NT2/D1 (cell line): ENCODE results near the gene S1PR1.

Experiments used
- SUZ12 ChIP-seq: IDR thresholded peaks from 2 replicates; pipeline ENCODE4 v1.6.1; 2011; ENCODE audit not compliant: insufficient read length, insufficient read depth; ENCODE audit errors: extremely low read depth
- YY1 ChIP-seq: IDR thresholded peaks from 2 replicates; pipeline ENCODE4 v1.6.1; 2011; ENCODE audit not compliant: insufficient read length, insufficient read depth
- ZNF274 ChIP-seq: IDR thresholded peaks from 2 replicates; pipeline ENCODE4 v1.6.1; 2011; ENCODE audit warnings: mild to moderate bottlenecking, low read depth, low read length

GRCh38 chr1:101227837-101228236 lies 9.0 kb upstream of the S1PR1 start:
- TF ChIP-seq ZNF274 (no peak), SUZ12 (no peak), YY1 (no peak)
